Measurements from ENCODE around the gene TGFBR3.

The TGFBR3 gene

DNA sequence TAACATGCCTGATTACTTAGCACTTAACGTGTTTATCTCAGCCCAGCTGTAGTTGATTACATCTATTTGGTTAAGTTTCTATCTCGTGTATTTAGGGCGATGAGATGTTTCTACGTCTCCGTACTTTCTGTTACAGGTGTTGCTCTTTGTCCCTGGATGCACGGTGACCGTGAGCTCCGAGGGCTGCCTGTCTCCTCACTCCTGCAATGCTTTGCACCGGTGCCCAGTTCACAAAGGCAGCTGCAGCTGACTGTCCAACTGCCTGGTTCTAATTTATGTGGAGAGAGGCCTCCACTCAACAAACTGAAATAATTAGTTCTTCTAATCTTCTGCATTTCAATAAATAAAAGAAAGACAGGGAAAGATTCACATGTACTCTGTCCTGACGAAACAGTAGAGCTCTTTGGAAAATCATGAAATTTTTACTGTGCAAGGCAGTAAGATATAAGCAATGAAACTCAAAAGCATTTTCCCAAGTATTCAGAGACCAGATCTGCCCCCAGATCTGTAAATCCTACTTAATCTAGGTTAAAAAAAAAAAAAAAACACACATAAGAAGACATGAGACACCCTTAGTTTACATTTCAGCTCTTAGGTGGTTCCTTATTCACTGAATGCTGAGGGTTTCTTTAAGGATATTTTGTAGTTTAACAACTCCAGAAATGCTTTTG is 108.2 kb downstream of the TGFBR3 start:
- no peak for DNase-seq (ENCODE audit: low spot score)

DNA sequence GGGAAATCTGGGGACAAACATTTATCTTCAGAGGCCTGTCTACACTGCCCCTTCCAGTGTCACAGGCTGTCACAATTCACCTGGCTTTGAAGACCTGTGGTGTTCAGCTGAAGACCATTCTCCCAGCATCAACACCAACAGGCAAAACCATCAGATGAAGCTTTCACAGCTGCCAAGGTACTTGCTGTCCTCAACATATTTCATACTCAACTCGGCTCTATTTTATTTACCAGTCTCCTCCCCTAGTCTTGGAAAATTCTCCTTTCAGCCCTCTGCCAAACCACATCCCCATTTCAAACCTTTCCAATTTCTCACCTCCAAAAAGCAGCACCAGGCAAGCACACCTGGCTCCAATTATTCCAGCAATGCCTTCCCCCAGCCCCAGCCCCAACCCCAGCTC is 108.8 kb downstream of the TGFBR3 start:
- no peak for DNase-seq (ENCODE audit: low spot score)

DNA sequence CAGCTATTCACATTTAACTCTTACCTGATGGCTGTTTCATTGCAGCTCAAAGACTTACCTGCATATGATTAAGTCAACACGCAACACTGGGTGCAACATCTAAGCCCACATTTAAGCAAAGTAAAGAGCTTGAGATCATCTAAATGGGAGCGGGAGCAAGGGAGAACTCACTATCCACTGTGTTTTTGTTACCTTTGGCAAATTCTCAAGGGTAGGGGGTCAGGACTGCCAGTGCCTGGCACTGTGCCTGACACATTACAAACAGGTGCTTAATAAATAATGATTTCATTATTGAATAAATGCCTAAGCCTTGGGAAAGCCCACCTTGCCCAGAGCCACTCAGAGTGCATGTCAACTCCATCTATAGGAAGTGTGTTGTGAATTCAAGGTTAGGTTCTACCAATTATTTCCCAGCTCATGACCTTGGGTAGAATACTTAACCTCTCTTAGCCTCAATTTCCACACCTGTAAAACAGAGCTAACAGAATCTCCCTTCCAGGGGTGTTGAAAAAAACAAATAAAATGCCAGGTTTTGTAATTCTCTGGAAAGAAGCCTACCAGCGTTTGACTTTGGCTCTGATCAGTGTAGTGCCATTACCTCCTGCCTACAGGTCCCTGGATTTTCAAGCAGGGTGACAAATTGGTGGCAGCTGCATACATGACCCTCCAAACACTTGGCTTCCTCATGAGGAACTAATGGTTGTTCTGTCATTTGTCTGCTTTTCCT is 109.7 kb downstream of the TGFBR3 start:
- DNase-seq (ENCODE audit: low spot score): no peak

DNA sequence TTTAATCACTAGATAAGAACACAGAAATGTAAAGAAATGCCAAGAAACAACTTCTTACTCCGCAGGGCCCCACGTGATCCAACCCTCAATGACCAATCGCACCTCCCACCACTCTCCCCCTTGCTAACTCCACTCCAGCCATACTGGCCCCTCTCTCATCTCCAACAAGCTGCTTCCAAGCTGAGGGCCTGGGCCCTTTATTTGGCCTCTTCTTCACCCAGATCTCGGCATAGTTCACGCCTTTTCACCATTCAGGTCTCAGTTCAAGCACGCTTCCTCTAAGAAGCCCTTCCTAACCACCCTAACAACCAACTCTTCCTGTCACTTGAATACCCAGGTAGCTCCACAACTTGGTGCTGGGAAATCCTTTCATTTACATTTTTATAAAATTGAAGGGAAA is 110.7 kb downstream of the TGFBR3 start:
- DNase-seq (ENCODE audit: low spot score): no peak

DNA sequence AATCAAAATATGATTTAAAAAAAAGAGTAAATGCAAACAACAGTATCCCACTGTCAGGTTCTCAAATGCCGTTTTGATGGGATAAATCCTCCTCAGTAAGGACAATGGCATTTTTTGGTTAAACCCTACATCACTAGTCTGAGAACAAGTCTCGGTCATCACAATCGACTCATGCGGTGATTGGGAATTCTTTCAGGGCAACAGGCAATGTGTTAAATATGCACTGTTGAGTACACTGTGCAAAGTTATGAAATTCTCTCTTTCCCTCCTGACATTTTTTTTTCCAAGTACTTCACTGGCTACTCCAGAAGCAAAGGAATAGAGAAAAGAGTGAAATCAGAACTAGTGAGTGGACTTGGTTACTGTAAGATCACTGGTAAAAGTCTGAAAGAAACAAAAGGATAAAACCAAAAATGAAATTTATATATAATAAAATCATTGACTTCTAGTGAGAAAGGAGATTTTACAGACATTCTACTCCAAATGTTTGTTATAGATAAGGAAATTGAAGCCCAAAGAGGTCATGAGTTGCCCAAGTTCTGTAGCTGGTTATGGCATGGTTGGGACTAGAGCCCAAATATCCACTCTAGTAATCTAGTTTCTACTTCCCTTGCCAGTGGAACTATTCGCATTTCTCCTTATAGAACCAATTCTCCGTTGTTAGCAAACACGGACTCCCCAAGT is 111.3 kb downstream of the TGFBR3 start:
- DNase-seq (ENCODE audit: low spot score): no peak

DNA sequence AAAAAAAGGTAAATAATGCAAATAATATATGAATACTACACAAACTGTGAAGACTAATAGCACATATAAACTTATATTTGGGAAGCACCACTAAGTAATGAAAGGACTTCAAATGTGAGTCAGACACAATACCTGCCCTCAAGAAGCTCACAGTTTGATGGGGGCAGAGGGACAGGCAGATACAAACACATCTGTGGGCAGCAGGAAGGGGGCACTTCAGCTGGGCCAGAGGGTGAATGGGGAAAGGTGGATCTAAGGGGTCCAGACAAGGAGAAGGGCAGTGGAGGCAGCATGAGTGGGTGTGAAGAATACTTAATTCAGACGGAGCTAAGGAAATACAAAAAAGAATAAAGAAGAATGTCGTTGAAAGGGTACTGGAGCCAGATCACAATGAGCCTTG is 114.2 kb downstream of the TGFBR3 start:
- DNase-seq (ENCODE audit: low spot score): no peak

DNA sequence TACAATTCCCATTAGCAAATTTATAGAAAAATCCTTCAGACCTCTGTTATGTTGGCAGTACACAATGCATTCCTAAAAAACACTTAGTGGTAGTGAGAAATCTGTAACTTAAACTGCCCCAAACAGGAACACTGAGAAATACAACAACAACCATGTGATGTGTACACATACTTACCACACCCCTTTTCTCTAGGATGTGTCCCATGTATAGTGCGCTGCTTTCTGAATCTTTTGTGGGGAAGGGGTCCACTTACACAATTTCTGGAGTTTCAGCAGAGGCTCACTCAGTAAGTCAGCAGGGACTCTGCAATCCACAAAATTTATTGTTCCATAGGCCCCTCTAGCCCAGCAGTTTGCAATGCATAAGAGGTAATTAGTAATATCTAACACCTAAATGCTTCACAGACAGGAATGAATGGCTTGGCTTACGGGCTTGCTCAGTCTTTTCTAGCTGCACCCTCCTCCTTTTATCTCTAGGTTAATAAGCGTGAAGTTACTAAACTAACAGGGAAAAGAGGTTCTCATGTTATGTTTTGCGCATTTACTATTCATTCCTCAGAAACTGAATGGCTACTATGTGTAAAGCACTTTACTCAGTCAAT is 115.2 kb downstream of the TGFBR3 start:
- DNase-seq (ENCODE audit: low spot score): no peak

DNA sequence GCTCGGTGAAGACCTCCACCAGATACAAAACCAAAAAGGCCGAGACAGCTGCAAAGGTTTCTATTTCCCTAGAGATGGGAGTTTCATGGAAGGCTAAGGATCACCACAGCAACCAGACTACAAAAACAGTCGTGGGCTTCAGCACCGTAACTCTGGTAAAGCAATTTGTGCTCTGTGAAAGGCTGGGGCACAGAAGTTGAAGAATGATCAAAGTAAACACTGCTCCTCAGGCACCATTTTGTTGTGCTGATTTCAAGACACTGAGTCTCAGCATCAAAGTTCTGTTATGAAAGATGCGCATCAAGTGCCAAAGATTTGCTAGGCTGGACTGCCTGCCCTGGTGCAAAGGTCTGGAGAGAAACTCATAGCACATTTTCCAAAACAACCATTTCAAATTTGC is 116.2 kb downstream of the TGFBR3 start:
- DNase-seq (ENCODE audit: low spot score): no peak

DNA sequence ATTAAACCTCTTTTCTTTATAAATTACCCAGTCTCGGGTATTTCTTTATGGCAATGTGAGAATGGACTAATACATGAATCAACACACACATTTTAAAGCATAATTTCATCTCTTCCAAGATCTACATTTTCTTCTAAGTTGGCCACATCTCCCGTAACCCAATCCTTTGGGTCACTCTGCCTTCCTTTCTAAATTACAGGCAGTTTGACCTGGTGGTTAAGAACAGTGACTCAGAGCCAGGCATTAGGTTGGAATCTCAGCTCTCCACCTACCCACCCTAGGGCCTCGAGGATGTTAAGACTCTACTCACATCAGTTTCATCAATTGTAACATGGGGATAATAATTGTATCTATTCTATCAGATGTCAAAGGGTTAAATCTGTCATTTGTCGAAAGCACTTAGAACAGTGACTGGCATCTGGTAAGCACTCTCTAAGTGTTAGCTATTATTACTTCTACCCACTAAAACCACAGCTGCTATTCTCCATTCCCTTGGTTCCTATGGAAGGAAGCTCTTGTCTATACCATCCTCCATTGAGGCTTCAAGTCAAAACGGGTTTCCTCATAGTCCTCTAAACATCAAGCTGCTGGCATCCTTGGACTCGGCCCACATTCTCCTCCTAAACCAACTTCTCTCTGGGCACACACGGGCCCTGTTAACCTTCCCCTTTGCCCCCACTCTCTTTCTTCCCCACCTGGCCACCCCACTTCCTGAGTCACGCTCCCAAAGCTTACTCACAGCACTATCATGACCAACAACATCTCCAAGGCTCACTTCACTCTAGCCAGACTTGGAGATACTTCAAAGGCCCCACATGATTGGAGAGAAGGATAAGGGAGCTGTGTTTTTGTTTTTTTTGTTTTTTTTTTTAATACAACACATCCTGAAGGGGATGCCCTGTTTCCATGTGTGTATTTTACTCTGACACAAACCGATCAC is 116.9 kb downstream of the TGFBR3 start:
- DNase-seq (ENCODE audit: low spot score): no peak

DNA sequence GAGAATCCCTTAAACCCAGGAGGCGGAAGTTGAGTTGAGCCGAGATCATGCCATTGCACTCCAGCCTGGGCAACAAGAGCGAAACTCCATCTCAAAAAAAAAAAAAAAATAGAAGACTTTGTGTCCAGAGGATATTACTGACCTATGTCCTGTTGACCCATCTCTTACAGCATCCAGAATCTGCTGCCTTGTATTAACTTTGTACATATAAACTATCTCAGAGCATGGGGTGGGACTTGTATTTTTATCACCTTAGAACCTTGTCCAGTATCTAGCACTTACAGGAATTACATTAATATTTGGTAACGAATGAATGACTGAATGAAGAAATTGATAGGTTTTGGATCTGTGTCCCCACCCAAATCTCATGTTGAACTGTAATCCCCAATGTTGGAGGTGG is 117.8 kb downstream of the TGFBR3 start:
- no peak for DNase-seq (ENCODE audit: low spot score)

DNA sequence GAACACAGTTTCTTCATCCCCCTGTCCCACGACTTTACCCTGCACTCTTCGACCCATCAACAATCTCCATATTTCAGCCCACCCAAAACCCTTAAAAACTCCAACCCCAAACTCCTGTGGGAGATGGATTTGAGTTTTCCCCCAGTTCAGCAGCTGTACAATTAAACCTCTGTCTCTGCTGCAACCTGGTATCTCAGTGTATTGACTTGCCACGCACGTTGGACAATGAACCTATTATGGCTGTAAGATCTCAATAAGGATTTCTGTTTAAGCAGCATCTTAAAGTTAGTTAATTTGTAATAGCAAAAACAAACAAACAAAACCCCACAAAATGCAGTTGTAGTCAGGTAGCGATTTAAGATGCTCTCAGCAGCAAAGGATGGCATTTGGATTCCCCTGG is 119.1 kb downstream of the TGFBR3 start:
- DNase-seq (ENCODE audit: low spot score): no peak

DNA sequence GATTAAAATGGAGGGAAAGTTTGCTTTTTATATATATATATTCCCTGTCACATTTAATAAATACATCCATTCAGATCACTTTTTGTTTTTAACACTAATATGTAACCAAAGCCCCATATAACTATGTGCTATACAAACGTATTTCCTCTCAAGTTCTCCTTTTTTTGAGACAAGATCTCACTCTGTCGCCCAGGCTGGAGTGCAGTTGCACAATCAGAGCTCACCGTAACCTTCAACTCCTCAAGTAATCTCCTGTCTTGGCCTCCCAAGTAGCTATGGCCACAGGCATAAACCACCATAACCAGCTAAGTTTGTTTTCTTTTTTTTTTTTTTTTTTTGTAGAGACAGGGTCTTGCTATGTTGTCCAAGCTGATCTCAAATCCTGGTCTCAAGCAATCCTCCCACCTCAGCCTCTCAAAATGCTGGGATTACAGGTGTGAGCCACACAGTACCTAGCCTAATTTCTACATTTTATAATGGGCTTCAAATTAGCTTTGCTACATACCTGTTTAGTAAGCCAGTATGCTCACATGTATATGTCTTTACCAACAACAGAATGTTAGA is 120.0 kb downstream of the TGFBR3 start:
- no peak for DNase-seq (ENCODE audit: low spot score)

DNA sequence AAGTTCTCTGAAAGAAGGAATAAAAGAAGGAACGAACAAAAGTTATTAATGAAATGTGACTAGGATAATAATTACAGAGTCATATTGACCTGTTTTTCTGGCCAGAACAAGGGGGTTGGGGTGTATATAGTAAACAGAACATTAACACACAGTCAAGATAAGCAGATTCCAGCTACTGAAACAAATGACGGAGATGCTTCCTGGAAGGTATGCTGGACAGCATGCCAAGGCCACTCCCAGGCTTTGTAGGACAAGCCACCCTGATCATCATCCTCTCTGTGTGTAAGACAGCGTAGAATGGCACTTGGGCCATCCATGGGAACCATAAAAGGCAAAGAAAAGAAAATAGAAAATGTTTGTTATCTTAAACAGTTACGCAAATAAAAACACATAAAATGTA is 120.7 kb downstream of the TGFBR3 start:
- DNase-seq (ENCODE audit: low spot score): no peak

DNA sequence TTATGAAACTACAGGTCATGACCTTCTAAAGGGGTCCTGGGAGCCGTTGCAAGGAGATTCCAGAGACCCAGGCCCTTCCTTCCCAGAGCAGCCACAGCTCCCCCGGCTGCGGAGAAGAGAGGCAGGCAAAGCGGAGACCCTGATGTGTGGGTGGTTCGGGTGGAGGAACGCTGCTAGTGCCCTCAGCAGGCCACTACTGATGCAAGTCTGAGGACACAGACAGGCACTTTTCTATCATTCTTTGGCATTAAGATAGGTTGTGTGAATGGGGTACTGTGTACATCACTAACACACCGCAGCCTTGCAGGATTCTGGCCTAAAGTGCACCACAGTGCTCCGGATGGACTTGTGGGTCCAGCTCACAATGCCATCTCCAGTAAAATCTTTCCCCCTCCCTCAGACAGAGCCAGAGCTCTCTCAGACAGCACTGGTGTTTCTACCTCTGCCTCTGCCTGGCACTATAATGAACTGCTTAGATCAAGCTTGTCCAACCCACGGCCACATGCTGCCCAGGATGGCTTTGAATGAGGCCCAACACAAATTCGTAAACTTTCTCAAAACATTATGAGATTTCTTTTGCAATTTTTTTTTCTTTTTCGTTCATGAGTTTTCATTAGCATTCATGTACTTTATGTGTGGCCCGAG is 121.4 kb downstream of the TGFBR3 start:
- DNase-seq (ENCODE audit: low spot score): no peak

DNA sequence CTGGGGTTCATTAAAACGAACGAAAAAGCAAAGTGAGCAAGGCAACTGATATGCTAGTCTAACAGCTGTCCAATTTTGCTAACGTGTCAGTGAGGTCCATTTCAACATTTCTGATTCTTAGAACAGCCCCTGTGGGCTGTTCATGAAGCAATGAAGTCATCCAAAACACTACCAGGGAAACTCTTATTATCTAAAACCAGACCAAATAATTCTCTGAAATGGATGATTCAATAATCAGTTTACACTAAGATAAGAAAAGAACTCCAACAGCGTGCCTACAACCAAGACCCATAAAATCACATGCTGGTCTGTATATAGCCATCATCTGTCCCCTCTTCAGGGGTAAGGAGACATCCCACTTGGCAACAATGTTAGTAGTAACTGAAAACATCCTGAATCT is 122.7 kb downstream of the TGFBR3 start:
- DNase-seq (ENCODE audit: low spot score): no peak

DNA sequence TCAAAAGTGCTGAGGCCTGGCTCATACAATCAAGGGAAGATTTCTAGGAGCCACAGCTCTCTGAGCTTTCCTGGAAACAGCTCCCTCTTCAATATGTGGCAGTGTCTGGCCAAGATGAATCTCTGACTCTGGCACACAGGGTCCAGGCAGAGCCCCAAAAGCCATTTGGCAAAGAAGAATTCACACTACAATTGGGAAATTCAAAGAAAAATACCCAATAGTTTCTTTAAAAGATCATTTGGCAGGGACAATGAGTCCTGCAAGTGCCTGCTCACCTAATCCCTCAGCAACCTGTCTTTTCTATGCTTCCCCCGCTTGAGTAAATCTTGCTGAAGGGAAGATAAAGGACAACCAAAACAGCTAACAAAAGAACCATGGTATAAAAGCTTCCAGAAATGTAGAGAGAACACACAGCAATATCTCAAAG is 124.6 kb downstream of the TGFBR3 start:
- DNase-seq (ENCODE audit: low spot score): no peak

DNA sequence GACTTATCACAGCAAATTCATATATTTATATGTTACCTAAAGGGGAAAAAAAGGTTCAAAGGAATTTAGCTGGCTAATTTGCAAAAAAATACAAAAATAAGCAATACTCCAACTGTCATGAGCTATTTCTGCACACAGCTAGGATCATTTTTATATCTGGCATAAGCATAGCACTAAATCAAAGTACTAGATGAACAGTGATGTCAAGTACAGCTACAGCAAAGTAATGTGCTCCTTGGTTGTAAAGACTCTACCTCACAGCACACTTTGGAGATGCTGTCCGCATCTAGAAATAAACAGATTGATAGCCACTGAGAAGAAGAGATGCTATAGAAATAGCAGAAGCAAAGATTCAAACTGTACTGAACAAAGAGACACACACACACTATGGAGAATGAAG is 125.4 kb downstream of the TGFBR3 start:
- no peak for DNase-seq (ENCODE audit: low spot score)

DNA sequence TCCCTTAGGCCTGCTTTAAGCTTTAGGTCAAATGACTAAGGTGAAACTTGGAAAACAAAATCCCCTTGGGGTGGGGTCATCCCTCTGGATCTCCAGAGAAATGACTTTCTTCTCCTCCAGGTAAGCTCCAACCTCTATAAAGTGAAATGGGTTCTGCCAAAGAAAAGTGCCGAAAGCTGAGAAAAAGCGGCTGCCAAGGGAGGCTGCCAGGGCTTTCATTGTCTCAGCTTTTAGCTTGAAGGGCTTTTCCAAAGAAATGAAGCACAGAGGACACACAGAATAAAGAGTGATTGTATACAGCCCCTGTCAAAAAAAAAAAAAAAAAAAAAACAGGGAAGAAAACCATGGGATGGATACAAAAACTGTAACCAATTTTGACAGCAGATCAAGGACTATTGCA is 126.9 kb downstream of the TGFBR3 start:
- no peak for DNase-seq (ENCODE audit: low spot score)

DNA sequence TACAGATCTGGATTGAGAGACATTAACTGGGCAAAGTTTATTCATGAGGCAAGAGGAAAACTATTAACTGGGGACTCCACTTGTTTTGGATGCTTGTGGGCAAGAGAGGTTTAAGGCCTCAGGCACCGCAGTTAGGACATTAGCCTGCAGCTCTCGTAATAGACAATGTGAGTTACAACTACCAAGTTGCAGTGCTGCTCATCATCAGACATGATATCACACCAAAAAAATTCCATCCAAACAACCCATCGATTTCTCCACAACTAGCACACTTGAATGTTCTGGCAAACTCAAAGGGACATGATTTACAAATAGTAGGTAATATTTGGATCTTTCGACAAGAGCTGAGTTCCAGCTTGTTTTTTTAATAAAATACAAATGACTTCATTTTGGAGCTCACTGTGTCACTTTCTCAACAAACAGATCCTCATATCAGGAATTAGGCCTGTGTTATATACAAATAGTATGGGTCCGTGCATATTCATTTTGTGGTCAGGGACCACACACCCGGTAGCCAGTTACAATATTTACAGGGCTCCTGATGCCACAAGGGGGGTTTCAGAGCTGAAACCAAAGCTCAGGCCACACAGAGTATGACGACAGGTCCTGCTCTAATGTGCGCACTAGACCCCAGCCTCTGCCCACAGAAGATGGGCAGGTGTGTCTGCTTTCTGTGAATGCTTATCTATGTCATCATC is 128.0 kb downstream of the TGFBR3 start:
- no peak for DNase-seq (ENCODE audit: low spot score)

DNA sequence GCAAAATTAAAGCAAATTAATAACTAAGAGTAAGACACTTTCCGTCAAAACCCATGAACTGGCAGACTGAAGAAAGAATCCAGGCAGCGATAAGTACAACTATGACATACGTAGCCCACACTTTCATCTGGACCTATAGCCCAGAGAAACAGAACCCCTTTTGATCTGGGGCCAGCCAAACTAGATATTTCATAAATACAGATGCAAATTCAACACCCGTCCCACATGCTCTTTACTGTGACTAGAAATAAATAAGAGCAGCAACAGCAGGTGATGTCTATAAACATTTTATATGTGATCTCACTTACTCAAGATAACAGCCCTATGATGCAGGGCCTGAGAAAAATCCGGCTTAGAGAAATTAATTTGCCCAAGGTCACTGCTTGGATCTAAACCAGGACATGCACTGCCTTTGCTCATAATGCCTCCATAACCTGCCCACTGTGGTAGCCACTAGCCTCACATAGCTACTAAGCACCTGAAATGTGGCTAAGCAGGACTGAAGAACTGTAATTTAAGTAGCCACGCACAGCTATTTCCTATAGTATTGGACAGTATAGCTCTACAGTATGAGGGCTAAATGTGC is 130.2 kb downstream of the TGFBR3 start:
- DNase-seq (ENCODE audit: low spot score): no peak
